ENCODE measurements around the gene NFATC2.

DNA sequence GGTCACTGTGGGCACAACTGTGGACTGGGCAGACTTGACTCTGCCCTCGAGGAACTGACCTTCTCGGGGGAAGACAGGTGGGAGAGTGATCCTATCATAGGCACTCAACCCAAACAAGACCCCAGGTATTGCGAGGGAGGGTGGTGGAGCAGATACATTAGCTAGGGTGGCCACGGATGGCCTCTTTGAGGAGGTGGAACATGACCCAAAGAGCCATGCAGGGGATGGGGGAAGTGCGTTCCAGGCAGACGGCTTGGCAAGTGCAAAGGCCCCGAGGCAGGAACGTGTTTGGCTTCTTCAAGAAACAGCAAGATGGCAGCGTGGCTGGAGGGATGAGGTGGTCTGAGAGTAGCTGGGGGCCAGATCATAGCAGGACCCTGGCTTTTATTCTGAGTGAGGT is 167.6 kb downstream of the NFATC2 start:
- no peak for TF ChIP-seq SPI1 (IDR thresholded peaks at IDR 0.05; ENCODE audit: borderline replicate concordance, low read depth)
- TF ChIP-seq, protein P1, sequence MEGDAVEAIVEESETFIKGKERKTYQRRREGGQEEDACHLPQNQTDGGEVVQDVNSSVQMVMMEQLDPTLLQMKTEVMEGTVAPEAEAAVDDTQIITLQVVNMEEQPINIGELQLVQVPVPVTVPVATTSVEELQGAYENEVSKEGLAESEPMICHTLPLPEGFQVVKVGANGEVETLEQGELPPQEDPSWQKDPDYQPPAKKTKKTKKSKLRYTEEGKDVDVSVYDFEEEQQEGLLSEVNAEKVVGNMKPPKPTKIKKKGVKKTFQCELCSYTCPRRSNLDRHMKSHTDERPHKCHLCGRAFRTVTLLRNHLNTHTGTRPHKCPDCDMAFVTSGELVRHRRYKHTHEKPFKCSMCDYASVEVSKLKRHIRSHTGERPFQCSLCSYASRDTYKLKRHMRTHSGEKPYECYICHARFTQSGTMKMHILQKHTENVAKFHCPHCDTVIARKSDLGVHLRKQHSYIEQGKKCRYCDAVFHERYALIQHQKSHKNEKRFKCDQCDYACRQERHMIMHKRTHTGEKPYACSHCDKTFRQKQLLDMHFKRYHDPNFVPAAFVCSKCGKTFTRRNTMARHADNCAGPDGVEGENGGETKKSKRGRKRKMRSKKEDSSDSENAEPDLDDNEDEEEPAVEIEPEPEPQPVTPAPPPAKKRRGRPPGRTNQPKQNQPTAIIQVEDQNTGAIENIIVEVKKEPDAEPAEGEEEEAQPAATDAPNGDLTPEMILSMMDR (IDR thresholded peaks at IDR 0.05; ENCODE audit: insufficient read depth, low read length) = no peak

All from HL-60 (cell line).